GM12878 (cell line): ENCODE measurements around the gene CERK. TPM values are rescaled to one million over a fixed set of nuclear protein-coding genes. Genes with fewer than 3 reads are reported as not detected.

Source experiments
- ATAC-seq: fragments of 200-7000 bp; cut with Tn5 transposase; 3 replicates; pipeline ENCODE4 v1.9.1; 2020; ENCODE audit warnings: mild to moderate bottlenecking, moderate library complexity
- BruUV-seq: library from RNA; stranded (reverse); fragments of 400-500 nt; replicated peaks from 2 replicates; lab custom pipeline; 2021; lab: Mats Ljungman, UMichigan
- CTCF ChIA-PET: fragments of 300-600 bp; sonication (Branson Sonifier 250); formaldehyde crosslinking; extraction: SDS; loops from one replicate; lab custom pipeline; 2021; ENCODE audit warnings: inconsistent platforms; lab: Yijun Ruan, JAX
- POLR2A ChIA-PET: fragments of 350-600 bp; formaldehyde crosslinking; extraction: SDS; loops from one replicate; lab custom pipeline; 2021; ENCODE audit warnings: inconsistent platforms; lab: Charles Lee
- RAD21 ChIA-PET: fragments of 300-600 bp; sonication (Branson Sonifier 250); formaldehyde crosslinking; loops from one replicate; lab custom pipeline; 2023; ENCODE audit warnings: antibody characterized with exemption; ENCODE audit not compliant: unreplicated experiment; lab: Charles Lee
- SMC1A ChIA-PET: fragments of 300-600 bp; sonication (Branson Sonifier 250); formaldehyde crosslinking; loops from one replicate; lab custom pipeline; 2023; ENCODE audit not compliant: unreplicated experiment, uncharacterized antibody; lab: Charles Lee
- DNase-seq: peaks from one replicate; pipeline ENCODE4 v3.0.0-alpha.2; 2011; ENCODE audit warnings: low read depth, low spot score
- FAIRE-seq: peaks from 3 replicates; lab custom pipeline; 2011; peaks lifted over from hg19 to GRCh38; lab: Jason Lieb, UNC
- H2AFZ ChIP-seq: 2 replicates; pipeline ENCODE4 v1.6.0; 2011; ENCODE audit warnings: low read depth, low read length, control low read depth; ENCODE audit not compliant: control insufficient read depth
- H3K27ac ChIP-seq: 2 replicates; pipeline ENCODE4 v1.5.1; 2011; ENCODE audit warnings: control low read depth; ENCODE audit not compliant: control insufficient read depth, insufficient read depth
- H3K27me3 ChIP-seq, 2 experiments: replicated peaks in 1 of 2; 2 replicates each; pipeline versions ENCODE4 v1.6.0 to v1.6.1; 2011; ENCODE audit warnings: low read length in 1 of 2; ENCODE audit not compliant: control insufficient read depth in 2 of 2, insufficient read depth in 2 of 2
- H3K36me3 ChIP-seq, 2 experiments: 2 replicates each; pipeline ENCODE4 v1.5.1; 2011; ENCODE audit warnings: low read length in 1 of 2; ENCODE audit not compliant: control insufficient read depth in 2 of 2, insufficient read depth in 2 of 2
- H3K4me1 ChIP-seq: 2 replicates; pipeline ENCODE4 v1.6.1; 2011; ENCODE audit warnings: mild to moderate bottlenecking, low read length, moderate library complexity, mixed read lengths; ENCODE audit not compliant: control insufficient read depth, insufficient read depth
- H3K4me2 ChIP-seq: 2 replicates; pipeline ENCODE4 v1.6.0; 2011; ENCODE audit warnings: control low read depth; ENCODE audit not compliant: control insufficient read depth, insufficient read depth
- H3K4me3 ChIP-seq: fragments of 200-600 bp; sonication (generic); 2 replicates; pipeline ENCODE4 v1.5.1; 2016
- H3K79me2 ChIP-seq: 2 replicates; pipeline ENCODE4 v1.6.0; 2011; ENCODE audit warnings: low read length; ENCODE audit not compliant: control insufficient read depth, insufficient read depth
- H3K9ac ChIP-seq: 2 replicates; pipeline ENCODE4 v1.8.0; 2011; ENCODE audit warnings: low read length, control low read depth, mixed read lengths; ENCODE audit not compliant: control insufficient read depth, insufficient read depth
- H3K9me3 ChIP-seq: replicated peaks from 3 replicates; pipeline ENCODE4 v1.5.1; 2011; ENCODE audit warnings: mild to moderate bottlenecking, low read length; ENCODE audit not compliant: control insufficient read depth, insufficient read depth
- H4K20me1 ChIP-seq: 2 replicates; pipeline ENCODE4 v1.6.0; 2011; ENCODE audit not compliant: control insufficient read depth, insufficient read depth
- BHLHE40 ChIP-seq, 2 experiments: fragments of 450-650 bp in 1 of 2; IDR thresholded peaks; 2 replicates each; pipeline ENCODE4 v1.6.1; 2011 to 2017; ENCODE audit warnings: low read depth in 2 of 2, borderline replicate concordance in 1 of 2, improper control_type of control experiment in 1 of 2, low read length in 1 of 2, mild to moderate bottlenecking in 1 of 2
- CEBPB ChIP-seq, 2 experiments: fragments of 150-350 bp in 1 of 2; IDR thresholded peaks; 2 replicates each; pipeline ENCODE4 v1.6.1; 2012 to 2014; ENCODE audit warnings: low read depth in 2 of 2, low read length in 2 of 2, borderline replicate concordance in 1 of 2, inconsistent platforms in 1 of 2
- EP300 ChIP-seq, 2 experiments: fragments of 150-350 bp in 1 of 2; IDR thresholded peaks; 2 replicates each; pipeline ENCODE4 v1.6.1; 2011 to 2012; ENCODE audit warnings: low read depth in 2 of 2, low read length in 2 of 2, borderline replicate concordance in 1 of 2, improper control_type of control experiment in 1 of 2, inconsistent platforms in 1 of 2; ENCODE audit not compliant: control insufficient read depth in 1 of 2
- FOS ChIP-seq: IDR thresholded peaks from 3 replicates; pipeline ENCODE4 v1.6.1; 2011; ENCODE audit warnings: borderline replicate concordance; ENCODE audit not compliant: insufficient read length; ENCODE audit errors: extremely low read depth
- FOXM1 ChIP-seq: IDR thresholded peaks from 2 replicates; pipeline ENCODE4 v1.6.1; 2012; ENCODE audit warnings: low read depth, mild to moderate bottlenecking, inconsistent platforms, low read length, moderate library complexity
- KDM1A ChIP-seq: fragments of 200-600 bp; sonication (generic); IDR thresholded peaks from 2 replicates; pipeline ENCODE4 v1.6.1; 2016; ENCODE audit warnings: borderline replicate concordance
- NFYA ChIP-seq: IDR thresholded peaks from 2 replicates; pipeline ENCODE4 v1.6.1; 2011; ENCODE audit warnings: low read depth, mild to moderate bottlenecking, low read length, improper control_type of control experiment, borderline replicate concordance
- NR2C1 ChIP-seq: fragments of 450-650 bp; IDR thresholded peaks from 2 replicates; pipeline ENCODE4 v1.6.1; 2017; ENCODE audit warnings: antibody characterized with exemption, mild to moderate bottlenecking, moderate library complexity
- SMAD1 ChIP-seq: fragments of 450-650 bp; IDR thresholded peaks from 2 replicates; pipeline ENCODE4 v1.6.1; 2018; ENCODE audit warnings: mild to moderate bottlenecking, low read depth; ENCODE audit not compliant: partially characterized antibody
- SP1 ChIP-seq: IDR thresholded peaks from one replicate; pipeline ENCODE4 v1.6.1; 2011; ENCODE audit warnings: low read depth, low read length
- SREBF1 ChIP-seq: IDR thresholded peaks from 2 replicates; pipeline ENCODE4 v1.6.1; 2012; ENCODE audit warnings: mild to moderate bottlenecking, low read length
- STAT1 ChIP-seq: fragments of 450-650 bp; conservative IDR thresholded peaks from 2 replicates; pipeline ENCODE4 v1.6.1; 2014; ENCODE audit warnings: antibody characterized with exemption, mild to moderate bottlenecking
- STAT3 ChIP-seq: IDR thresholded peaks from 2 replicates; pipeline ENCODE4 v1.6.1; 2011; ENCODE audit warnings: low read depth, low read length, improper control_type of control experiment
- SUZ12 ChIP-seq: fragments of 200-600 bp; sonication (generic); IDR thresholded peaks from one replicate; pipeline ENCODE4 v1.6.1; 2018; ENCODE audit warnings: antibody characterized with exemption, mild to moderate bottlenecking; ENCODE audit not compliant: unreplicated experiment
- TCF7 ChIP-seq: IDR thresholded peaks from 2 replicates; pipeline ENCODE4 v1.6.1; 2014; ENCODE audit warnings: antibody characterized with exemption, borderline replicate concordance
- YY1 ChIP-seq: IDR thresholded peaks from 2 replicates; pipeline ENCODE4 v1.6.1; 2011; ENCODE audit warnings: low read depth, mild to moderate bottlenecking, low read length
- ZZZ3 ChIP-seq: IDR thresholded peaks from 2 replicates; pipeline ENCODE4 v1.6.1; 2011; ENCODE audit warnings: low read depth; ENCODE audit not compliant: control insufficient read depth, insufficient read length
- WGBS: methylation state at CpG from one replicate; pipeline ENCODE4 v1.1.6; 2016; ENCODE audit warnings: low lambda C conversion rate; ENCODE audit not compliant: insufficient replicate concordance, insufficient coverage; ENCODE audit errors: missing lambda C conversion rate; 5-methylcytosine and 5-hydroxymethylcytosine counted together
- in situ Hi-C: fragments of 300-500 bp; cut with MboI; formaldehyde crosslinking; loops from 9 replicates; pipeline ENCODE4 v1.14.3; 2018; ENCODE audit warnings: mixed read lengths
- intact Hi-C: fragments of 100-400 bp; cut with micrococcal nuclease; formaldehyde crosslinking; loops from one replicate; pipeline ENCODE4 v1.14.2; 2022; ENCODE audit not compliant: unreplicated experiment
- polyA plus RNA-seq, 11 experiments: library from polyadenylated mRNA; depleted of rRNA in 4 of 11; unstranded in 6 of 11; stranded (reverse) in 5 of 11; fragments of >200 nt; fragmentation: Nextera tagmentation in 4 of 11; fragmentation: Illumina TruSeq in 1 of 11; extraction: Ambion mirVana in 4 of 11; extraction: Trizol in 1 of 11; gene quantifications; 1 replicate in 1 of 11; 2 replicates in 10 of 11; pipeline versions ENCODE4 v1.2.1 to v1.2.3, GENCODE V29; 2011 to 2016; ENCODE audit warnings: inconsistent platforms in 2 of 11, missing spikeins in 2 of 11, low read depth in 1 of 11
- total RNA-seq, 4 experiments: library from RNA; depleted of rRNA in 3 of 4; stranded (reverse); fragments of >200 nt in 3 of 4; fragmentation: Illumina TruSeq in 1 of 4; extraction: Trizol in 1 of 4; gene quantifications; 2 replicates each; pipeline versions ENCODE4 v1.2.1 to v1.2.3, GENCODE V29; 2013 to 2021

Gene CERK
- total and polyA plus RNA-seq, 10 of the 15 experiments (the other 5 are each of a cell fraction or from before 2014, with no cell fraction given) = 4.0 to 41.1 (median 30.2) TPM

DNA sequence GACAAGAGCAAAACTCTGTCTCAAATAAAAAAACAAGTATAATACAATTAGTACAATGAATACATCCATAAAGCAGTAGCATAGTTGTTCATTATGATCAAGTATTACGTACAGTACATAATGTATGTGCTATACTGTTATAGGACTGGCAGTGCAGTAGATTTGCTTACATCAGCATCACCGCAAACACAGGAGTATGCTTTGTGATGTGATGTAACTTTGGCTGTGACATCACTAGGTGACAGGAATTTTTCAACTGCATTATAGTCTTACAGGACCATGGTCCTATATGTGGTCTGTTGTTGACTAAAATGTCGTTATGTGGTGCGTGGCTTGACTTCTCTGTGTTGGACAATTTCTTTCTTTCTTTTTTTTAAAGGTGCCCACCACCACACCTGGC, 41.0 kb upstream of the CERK start:
- no TSS peak for BruUV-seq
- no peak overlapping the region for H3K9ac ChIP-seq
- ATAC-seq (no peak), DNase-seq (no peak), FAIRE-seq (no peak)
- ChIA-PET CTCF (interaction anchor here (1.0 to 6.2 kb wide), 4 partner anchors 20 to 24 kb away, joined by 3 to 48 read pairs (median 17); no protein-coding TSS in a partner anchor), SMC1A (interaction anchor here (0.7 to 1.8 kb wide), 3 partner anchors 24 to 190 kb away, joined by 3 to 8 read pairs (median 4); no protein-coding TSS in a partner anchor), POLR2A (no interaction called here), RAD21 (no interaction called here)
- H3K4me1 ChIP-seq = peaks cover 35% of the 10 kb centered on the region
- H3K4me2 ChIP-seq = no peak overlapping the region
- H3K4me3 ChIP-seq = no peak overlapping the region
- peaks cover 3 to 5% of the 10 kb centered on the region in 2 experiments; a peak in 3 of 4 replicates for H3K36me3 ChIP-seq
- intact Hi-C loops = loop anchor here (10.0 kb wide), 1 partner anchor 184 kb away; no protein-coding TSS in a partner anchor
- TF ChIP-seq SP1 = no peak
- TF ChIP-seq SUZ12 = no peak
- no peak for TF ChIP-seq FOXM1
- TF ChIP-seq STAT3 = no peak
- no peaks in the 10 kb centered on the region for H3K9me3 ChIP-seq
- no peak overlapping the region for H3K27ac ChIP-seq
- H2AFZ ChIP-seq = no peak overlapping the region
- 99% methylated on average over 4 of the region's 4 CpGs for WGBS
- H3K27me3 ChIP-seq = no peaks in the 10 kb centered on the region
- peaks cover 83% of the 10 kb centered on the region for H3K79me2 ChIP-seq
- in situ Hi-C loops = no loop called here
- H4K20me1 ChIP-seq = peaks cover 11% of the 10 kb centered on the region

DNA sequence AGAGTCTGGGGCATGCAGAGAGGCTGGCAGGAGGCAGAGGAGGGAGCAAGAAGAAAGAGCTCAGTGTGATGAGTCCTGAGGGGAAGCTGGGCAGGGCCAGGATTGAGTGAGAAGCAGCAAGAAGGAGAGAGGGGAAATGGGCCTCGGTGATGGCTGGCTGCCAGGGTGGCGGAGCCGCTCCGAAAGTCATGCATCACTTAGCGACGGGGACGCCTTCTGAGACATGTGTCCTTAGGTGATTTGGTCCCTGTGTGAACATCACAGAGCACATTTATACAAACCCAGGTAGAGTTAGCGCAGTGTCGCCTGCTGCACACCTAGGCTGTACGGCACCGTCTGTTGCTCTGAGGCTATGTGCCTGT, 39.5 kb upstream of the CERK start:
- CTCF ChIA-PET = interaction anchor here (1.2 to 6.2 kb wide), 5 partner anchors 10 to 25 kb away, joined by 4 to 48 read pairs (median 5); no protein-coding TSS in a partner anchor
- SMC1A ChIA-PET = interaction anchor here (1.0 to 5.9 kb wide), 5 partner anchors 10 to 25 kb away, joined by 3 to 72 read pairs (median 8); partner anchors contain the start of gene TBC1D22A
- H3K9ac ChIP-seq = peak overlapping the region; percentile 59
- POLR2A ChIA-PET = interaction anchor here (0.6 to 1.0 kb wide), 3 partner anchors 8 to 15 kb away, joined by 3 to 7 read pairs (median 4); partner anchors contain the start of gene TBC1D22A
- peak overlapping the region; percentile 94 for H3K27ac ChIP-seq
- in situ Hi-C loops = no loop called here
- ATAC-seq = peak; percentile 11
- H4K20me1 ChIP-seq = peaks cover 11% of the 10 kb centered on the region
- no peak overlapping the region for H2AFZ ChIP-seq
- peaks cover 3 to 7% of the 10 kb centered on the region in 2 experiments; a peak in 3 of 4 replicates for H3K36me3 ChIP-seq
- RAD21 ChIA-PET = interaction anchor here (0.6 to 2.0 kb wide), 6 partner anchors 9 to 25 kb away, joined by 4 to 14 read pairs (median 6); partner anchors contain the start of gene TBC1D22A
- peaks cover 50% of the 10 kb centered on the region for H3K4me1 ChIP-seq
- intact Hi-C loops = loop anchor here (10.0 kb wide), 1 partner anchor 183 kb away; no protein-coding TSS in a partner anchor
- BruUV-seq = no TSS peak
- no peak for FAIRE-seq
- H3K27me3 ChIP-seq = no peaks in the 10 kb centered on the region
- peak overlapping the region; percentile 73 for H3K4me3 ChIP-seq
- no peak for DNase-seq
- 4% methylated on average over 11 of the region's 11 CpGs for WGBS
- peaks cover 77% of the 10 kb centered on the region for H3K79me2 ChIP-seq
- peak overlapping the region; percentile 75 for H3K4me2 ChIP-seq
- H3K9me3 ChIP-seq = no peaks in the 10 kb centered on the region
- no peak for TF ChIP-seq CEBPB (IDR thresholded peaks at IDR 0.05; ENCODE audit: borderline replicate concordance in 1 of 2, low read depth in 2 of 2, low read length in 2 of 2)
- no peak for TF ChIP-seq KDM1A
- no peak for TF ChIP-seq SREBF1
- peak; percentile 65 for TF ChIP-seq SMAD1
- no peak for TF ChIP-seq NR2C1
- no peak for TF ChIP-seq NFYA
- 0 out of 2 replicates have a peak, but pooled peaks have one; percentile 13 for TF ChIP-seq YY1
- TF ChIP-seq ZZZ3 = no peak
- no peak for TF ChIP-seq STAT1
- TF ChIP-seq TCF7 = no peak
- 0 out of 4 replicates have a peak, but pooled peaks of 1 of the 2 experiments have one; percentile 4 for TF ChIP-seq BHLHE40 (IDR thresholded peaks at IDR 0.05; ENCODE audit: borderline replicate concordance in 1 of 2, low read depth in 2 of 2, low read length in 1 of 2)
- TF ChIP-seq EP300 (IDR thresholded peaks at IDR 0.05; ENCODE audit: borderline replicate concordance in 1 of 2, control insufficient read depth in 1 of 2, low read depth in 2 of 2, low read length in 2 of 2) = no peak
- no peak for TF ChIP-seq FOS
